IMR-90 (cell line): ENCODE measurements around the gene PYDC1. TPM values are rescaled to one million over a fixed set of nuclear protein-coding genes. Genes with fewer than 3 reads are reported as not detected.

ENCODE experiments used
- ATAC-seq: fragments of 200-7000 bp; cut with Tn5 transposase; 2 replicates; pipeline ENCODE4 v1.9.1; 2020; ENCODE audit warnings: low read depth, mild to moderate bottlenecking, moderate library complexity
- BruUV-seq: library from RNA; stranded (reverse); fragments of 400-500 nt; replicated peaks from 2 replicates; lab custom pipeline; 2021; lab: Mats Ljungman, UMichigan
- CTCF ChIA-PET: fragments of 300-600 bp; formaldehyde crosslinking; extraction: SDS; loops from one replicate; lab custom pipeline; 2021; ENCODE audit warnings: antibody characterized with exemption; lab: Yijun Ruan, JAX
- POLR2A ChIA-PET: fragments of 300-600 bp; sonication (Branson Sonifier 250); formaldehyde crosslinking; loops from one replicate; lab custom pipeline; 2022; ENCODE audit warnings: antibody characterized with exemption; ENCODE audit not compliant: unreplicated experiment; lab: Charles Lee
- DNase-seq: peaks from one replicate; pipeline ENCODE4 v3.0.0; 2013
- H2AFZ ChIP-seq: replicated peaks from 2 replicates; pipeline ENCODE3; 2013; ENCODE audit warnings: low read length, mild to moderate bottlenecking; ENCODE audit not compliant: poor library complexity
- H2AK5ac ChIP-seq: 2 replicates; pipeline ENCODE4 v1.6.1; 2013; ENCODE audit warnings: low read depth, low read length, inconsistent platforms
- H2AK9ac ChIP-seq: replicated peaks from 2 replicates; pipeline ENCODE3; 2013; ENCODE audit warnings: mild to moderate bottlenecking, low read depth, low read length, moderate library complexity; ENCODE audit not compliant: poor library complexity
- H2BK120ac ChIP-seq: 2 replicates; pipeline ENCODE4 v1.6.1; 2013; ENCODE audit warnings: low read depth, low read length, inconsistent platforms
- H2BK15ac ChIP-seq: 3 replicates; pipeline ENCODE4 v1.6.1; 2013; ENCODE audit warnings: low read depth, low read length, inconsistent platforms
- H2BK20ac ChIP-seq: 2 replicates; pipeline ENCODE4 v1.6.1; 2013; ENCODE audit warnings: low read depth, mild to moderate bottlenecking, inconsistent platforms, low read length, moderate library complexity
- H2BK5ac ChIP-seq: 2 replicates; pipeline ENCODE4 v1.6.1; 2013; ENCODE audit warnings: mild to moderate bottlenecking, low read depth, low read length, inconsistent platforms; ENCODE audit not compliant: poor library complexity, severe bottlenecking
- H3K14ac ChIP-seq: replicated peaks from 2 replicates; pipeline ENCODE4 v1.6.1; 2013; ENCODE audit warnings: low read depth, low read length, inconsistent platforms
- H3K18ac ChIP-seq: 2 replicates; pipeline ENCODE4 v1.6.1; 2013; ENCODE audit warnings: low read depth, low read length, control low read depth
- H3K23ac ChIP-seq: 2 replicates; pipeline ENCODE4 v1.6.1; 2013; ENCODE audit warnings: low read depth, low read length, inconsistent platforms
- H3K27ac ChIP-seq: 2 replicates; pipeline ENCODE4 v1.5.1; 2013; ENCODE audit warnings: mild to moderate bottlenecking, control low read depth, low read length; ENCODE audit not compliant: insufficient read depth
- H3K27me3 ChIP-seq: 2 replicates; pipeline ENCODE4 v1.6.1; 2013; ENCODE audit warnings: low read length; ENCODE audit not compliant: control insufficient read depth, insufficient read depth
- H3K36me3 ChIP-seq: 2 replicates; pipeline ENCODE4 v1.6.1; 2013; ENCODE audit warnings: low read length, mixed read lengths; ENCODE audit not compliant: control insufficient read depth, insufficient read depth
- H3K4ac ChIP-seq: 2 replicates; pipeline ENCODE4 v1.6.1; 2013; ENCODE audit warnings: low read depth, low read length, inconsistent platforms
- H3K4me1 ChIP-seq: 2 replicates; pipeline ENCODE4 v1.6.1; 2013; ENCODE audit warnings: low read length, mixed read lengths; ENCODE audit not compliant: control insufficient read depth, insufficient read depth
- H3K4me2 ChIP-seq: 2 replicates; pipeline ENCODE4 v1.6.1; 2013; ENCODE audit warnings: low read depth, mild to moderate bottlenecking, control low read depth, low read length, moderate library complexity
- H3K4me3 ChIP-seq: 2 replicates; pipeline ENCODE4 v1.5.1; 2013; ENCODE audit warnings: low read depth, mild to moderate bottlenecking, control low read depth, low read length, moderate library complexity; ENCODE audit not compliant: insufficient read depth
- H3K56ac ChIP-seq: 2 replicates; pipeline ENCODE4 v1.6.1; 2013; ENCODE audit warnings: low read length, inconsistent platforms; ENCODE audit not compliant: insufficient read depth; ENCODE audit errors: extremely low read depth
- H3K79me1 ChIP-seq, 2 experiments: 2 replicates each; pipeline ENCODE4 v1.6.1; 2013; ENCODE audit warnings: low read length in 2 of 2, inconsistent platforms in 1 of 2, low read depth in 1 of 2
- H3K9ac ChIP-seq: 2 replicates; pipeline ENCODE4 v1.6.1; 2013; ENCODE audit warnings: low read depth, low read length, control low read depth
- H3K9me1 ChIP-seq: 2 replicates; pipeline ENCODE4 v1.6.1; 2013; ENCODE audit warnings: low read length, inconsistent platforms; ENCODE audit not compliant: insufficient read depth
- H3K9me3 ChIP-seq: 2 replicates; pipeline ENCODE4 v1.6.1; 2013; ENCODE audit warnings: low read length; ENCODE audit not compliant: control insufficient read depth, insufficient read depth
- H4K20me1 ChIP-seq: 2 replicates; pipeline ENCODE4 v1.6.1; 2013; ENCODE audit warnings: low read length, inconsistent platforms; ENCODE audit not compliant: insufficient read depth
- H4K5ac ChIP-seq: 2 replicates; pipeline ENCODE4 v1.6.1; 2013; ENCODE audit warnings: mild to moderate bottlenecking, low read depth, low read length, control low read depth
- H4K8ac ChIP-seq, 2 experiments: 2 replicates each; pipeline ENCODE4 v1.6.1; 2013; ENCODE audit warnings: low read depth in 2 of 2, low read length in 2 of 2, control low read depth in 1 of 2, inconsistent platforms in 1 of 2
- H4K91ac ChIP-seq: 2 replicates; pipeline ENCODE4 v1.6.1; 2013; ENCODE audit warnings: low read depth, low read length, inconsistent platforms; ENCODE audit not compliant: insufficient read depth
- CEBPB ChIP-seq: IDR thresholded peaks from 2 replicates; pipeline ENCODE4 v1.6.1; 2012; ENCODE audit warnings: low read depth, low read length, improper control_type of control experiment
- FOS ChIP-seq: fragments of 150-350 bp; IDR thresholded peaks from 2 replicates; pipeline ENCODE4 v1.6.1; 2016; ENCODE audit warnings: low read depth, low read length
- MXI1 ChIP-seq: IDR thresholded peaks from 2 replicates; pipeline ENCODE4 v1.6.1; 2012; ENCODE audit warnings: low read depth, mild to moderate bottlenecking, low read length, moderate library complexity, borderline replicate concordance
- RAD21 ChIP-seq: IDR thresholded peaks from 2 replicates; pipeline ENCODE4 v1.6.1; 2012; ENCODE audit warnings: low read length, improper control_type of control experiment
- USF2 ChIP-seq: fragments of 150-350 bp; IDR thresholded peaks from 2 replicates; pipeline ENCODE4 v1.6.1; 2017; ENCODE audit warnings: mild to moderate bottlenecking, antibody characterized with exemption, low read length, low read depth
- WGBS, 2 experiments: methylation state at CpG; one replicate each; pipeline versions ENCODE4 v1.1.5 to v1.1.7; 2013; ENCODE audit warnings: missing lambda C conversion rate in 2 of 2; ENCODE audit not compliant: insufficient read length in 1 of 2; ENCODE audit errors: extremely low coverage in 2 of 2; 5-methylcytosine and 5-hydroxymethylcytosine counted together
- dilution Hi-C: fragments of 300-500 bp; cut with HindIII; formaldehyde crosslinking; loops from one replicate; pipeline ENCODE4 v1.14.3; 2018; ENCODE audit warnings: low sequenced_read_pairs; ENCODE audit not compliant: unreplicated experiment
- in situ Hi-C: fragments of 300-500 bp; cut with MboI; formaldehyde crosslinking; loops from 3 replicates; pipeline ENCODE4 v1.14.3; 2019; ENCODE audit warnings: low sequenced_read_pairs, inconsistent platforms, mixed read lengths
- intact Hi-C: fragments of 100-400 bp; cut with micrococcal nuclease; formaldehyde crosslinking; loops from 2 replicates; pipeline ENCODE4 v1.10.0; 2022
- polyA plus RNA-seq, 3 experiments: library from polyadenylated mRNA; depleted of rRNA; stranded (reverse); fragments of >200 nt; gene quantifications; 2 replicates each; pipeline ENCODE4 v1.2.3, GENCODE V29; 2012; ENCODE audit warnings: low replicate concordance in 1 of 3
- total RNA-seq: library from RNA; depleted of rRNA; stranded (reverse); fragments of >200 nt; gene quantifications from 2 replicates; pipeline ENCODE4 v1.2.3, GENCODE V29; 2012

Gene PYDC1
- total and polyA plus RNA-seq, 2 of the 4 experiments (the other 2 are of a cell fraction) = not detected

- H3K18ac ChIP-seq = no peak overlapping the region; the same call in 1 of the 2 replicates
- no peaks in the 10 kb centered on the region for H3K9me3 ChIP-seq
- H2BK5ac ChIP-seq = no peak overlapping the region
- BruUV-seq = no TSS peak
- H3K36me3 ChIP-seq = peaks cover 17% of the 10 kb centered on the region
- in situ Hi-C loops (no loop called here), intact Hi-C loops (loop anchor here (2.0 kb wide), 3 partner anchors 181 to 667 kb away; partner anchors contain the start of gene ZNF843), dilution Hi-C loops (no loop called here)
- H4K5ac ChIP-seq = no peak overlapping the region
- H3K27ac ChIP-seq = peak overlapping the region; percentile 13; the same call in 1 of the 2 replicates
- H3K4me1 ChIP-seq = peaks cover 4% of the 10 kb centered on the region; the same call in 1 of the 2 replicates
- no peak overlapping the region for H2AK5ac ChIP-seq
- peak overlapping the region; percentile 73 for H3K9ac ChIP-seq
- WGBS, 2 experiments = 20% methylated on average over 1 of the region's 35 CpGs; no CpG with 5 or more reads in 1 of the 2 experiments
- no peak overlapping the region for H3K14ac ChIP-seq
- no peak overlapping the region for H2BK120ac ChIP-seq
- DNase-seq = no peak
- H3K4me2 ChIP-seq = peak overlapping the region; percentile 66
- H2BK15ac ChIP-seq = no peak overlapping the region
- peak overlapping the region; percentile 96 for H2AFZ ChIP-seq
- ATAC-seq = peak; percentile 53
- peak overlapping the region; percentile 14; the same call in 1 of the 2 replicates for H3K4ac ChIP-seq
- peaks cover 40% of the 10 kb centered on the region for H4K20me1 ChIP-seq
- peak overlapping the region; percentile 87 for H3K4me3 ChIP-seq
- peaks cover 4% of the 10 kb centered on the region; the same call in 1 of the 2 replicates for H3K9me1 ChIP-seq
- no peak for TF ChIP-seq USF2
- TF ChIP-seq CEBPB = no peak
- no peak for TF ChIP-seq RAD21
- TF ChIP-seq FOS = no peak
- TF ChIP-seq MXI1 = no peak
- peaks cover 4% of the 10 kb centered on the region in 2 experiments; a peak in 2 of 4 replicates for H3K79me1 ChIP-seq
- H4K8ac ChIP-seq = peak overlapping the region; percentile 41 to 44; a peak in 2 of 4 replicates
- no peak overlapping the region for H2BK20ac ChIP-seq
- H2AK9ac ChIP-seq = peak overlapping the region; percentile 85
- H4K91ac ChIP-seq = no peak overlapping the region
- ChIA-PET CTCF (no interaction called here), POLR2A (interaction anchor here (1.0 to 1.5 kb wide), 2 partner anchors 12 to 22 kb away, joined by 3 to 5 read pairs; partner anchors contain the start of genes FUS and TRIM72)
- H3K23ac ChIP-seq = no peak overlapping the region
- no peak overlapping the region for H3K56ac ChIP-seq
- peaks cover 7% of the 10 kb centered on the region for H3K27me3 ChIP-seq
These were observed 15.1 kb downstream of the PYDC1 start for GRCh38 chr16:31201582-31202413.
